ENCODE results near the gene TM4SF5. TPM values are rescaled to one million over a fixed set of nuclear protein-coding genes. Genes with fewer than 3 reads are reported as not detected.

TM4SF5 gene
- total RNA-seq, 3 donors from 2014 or later, result not detected

GRCh38 chr17:4772235-4772613 lies 538 bp downstream of the TM4SF5 start:
- no peaks in the 10 kb centered on the region for H3K9me3 ChIP-seq
- intact Hi-C loops (cut with DNase I; ENCODE audit: low total_unique reads), result no loop called here
- H3K4me3 ChIP-seq, result no peak overlapping the region
- no peak for DNase-seq (ENCODE audit: low spot score in 2 of 2)
- no peaks in the 10 kb centered on the region for H3K36me3 ChIP-seq
- no peak for TF ChIP-seq POLR2A (IDR thresholded peaks at IDR 0.05)
- H3K27ac ChIP-seq, result no peak overlapping the region
- H3K27me3 ChIP-seq, result no peaks in the 10 kb centered on the region
- H3K4me1 ChIP-seq, result no peaks in the 10 kb centered on the region

- no peaks in the 10 kb centered on the region for H3K36me3 ChIP-seq
- no peaks in the 10 kb centered on the region for H3K9me3 ChIP-seq
- intact Hi-C loops (cut with DNase I; ENCODE audit: low total_unique reads), result no loop called here
- H3K4me3 ChIP-seq, result no peak overlapping the region
- H3K4me1 ChIP-seq, result no peaks in the 10 kb centered on the region
- DNase-seq (ENCODE audit: low spot score in 2 of 2), result no peak
- no peak for TF ChIP-seq POLR2AphosphoS5 (IDR thresholded peaks at IDR 0.05)
- no peak for TF ChIP-seq POLR2A (IDR thresholded peaks at IDR 0.05)
- TF ChIP-seq CTCF (IDR thresholded peaks at IDR 0.05), result no peak
- no peak overlapping the region for H3K27ac ChIP-seq
- H3K27me3 ChIP-seq, result peaks cover 4 to 9% of the 10 kb centered on the region in 2 donors
These were observed 6.5 kb downstream of the TM4SF5 start for GRCh38 chr17:4777969-4778760.

DNA sequence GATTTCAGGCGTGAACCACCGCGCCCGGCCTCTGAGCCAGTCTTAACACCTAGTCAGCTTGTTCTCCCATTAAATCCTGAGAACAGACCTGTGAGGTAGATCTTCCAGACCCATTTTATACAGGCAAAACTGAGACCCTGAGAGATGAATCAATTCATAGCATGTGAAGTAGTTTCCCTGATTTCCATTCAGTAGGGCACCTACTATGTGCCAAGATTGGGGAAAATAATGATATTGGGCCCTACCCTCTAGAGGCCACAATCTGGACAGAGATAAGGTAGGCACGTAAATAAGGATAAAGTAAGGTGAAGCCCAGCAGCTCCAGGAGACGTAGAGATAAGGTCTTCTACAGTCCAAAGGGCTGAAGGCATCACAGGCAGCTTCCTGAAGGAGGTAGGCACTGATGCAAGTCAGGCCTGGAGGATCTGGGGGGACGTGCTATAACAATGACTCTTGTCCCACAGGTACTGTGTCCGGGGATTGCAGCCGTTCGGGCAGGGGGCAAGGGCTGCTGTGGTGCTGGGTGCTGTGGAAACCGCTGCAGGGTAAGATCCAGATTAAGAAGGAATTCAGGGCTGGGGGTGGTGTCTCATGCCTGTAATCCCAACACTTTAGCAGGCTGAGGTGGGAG lies 8.8 kb downstream of the TM4SF5 start:
- DNase-seq (ENCODE audit: low spot score in 2 of 2), result no peak
- TF ChIP-seq POLR2A (IDR thresholded peaks at IDR 0.05) (no peak), CTCF (IDR thresholded peaks at IDR 0.05) (no peak), POLR2AphosphoS5 (IDR thresholded peaks at IDR 0.05) (no peak)
- peaks cover 4 to 19% of the 10 kb centered on the region in 2 donors for H3K27me3 ChIP-seq
- no peaks in the 10 kb centered on the region for H3K9me3 ChIP-seq
- H3K36me3 ChIP-seq, result no peaks in the 10 kb centered on the region
- no peak overlapping the region for H3K27ac ChIP-seq
- no peak overlapping the region for H3K4me3 ChIP-seq
- intact Hi-C loops (cut with DNase I; ENCODE audit: low total_unique reads), result no loop called here
- H3K4me1 ChIP-seq, result no peaks in the 10 kb centered on the region

DNA sequence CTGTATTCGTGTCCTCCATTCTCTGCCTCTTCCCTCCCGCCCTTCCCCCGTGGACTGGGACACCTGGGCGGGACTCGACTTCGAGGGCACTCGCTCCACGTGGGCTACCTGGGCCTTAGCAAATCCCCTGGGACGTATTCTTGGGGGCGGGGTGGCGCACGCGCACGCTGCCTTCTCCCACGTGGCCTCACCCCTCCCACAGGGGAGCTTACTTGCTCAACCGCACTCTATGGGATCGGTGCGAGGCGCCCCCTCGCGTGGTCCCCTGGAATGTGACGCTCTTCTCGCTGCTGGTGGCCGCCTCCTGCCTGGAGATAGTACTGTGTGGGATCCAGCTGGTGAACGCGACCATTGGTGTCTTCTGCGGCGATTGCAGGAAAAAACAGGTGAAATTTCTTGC lies 11.0 kb downstream of the TM4SF5 start:
- intact Hi-C loops (cut with DNase I; ENCODE audit: low total_unique reads), result no loop called here

More for the DNA sequence above, 11.0 kb downstream of the TM4SF5 start:
- Histone ChIP-seq H3K4me1 (peaks cover 0 to 7% of the 10 kb centered on the region in 2 donors), H3K4me3 (no peak overlapping the region), H3K27ac (no peak overlapping the region), H3K36me3 (no peaks in the 10 kb centered on the region), H3K9me3 (no peaks in the 10 kb centered on the region), H3K27me3 (peaks cover 4 to 19% of the 10 kb centered on the region in 2 donors)
- TF ChIP-seq POLR2A (IDR thresholded peaks at IDR 0.05), result no peak
- no peak for TF ChIP-seq POLR2AphosphoS5 (IDR thresholded peaks at IDR 0.05)
- no peak for TF ChIP-seq CTCF (IDR thresholded peaks at IDR 0.05)
- no peak for DNase-seq (ENCODE audit: low spot score in 2 of 2)
